ENCODE results near the gene HOXA7.

HOXA7 gene

DNA sequence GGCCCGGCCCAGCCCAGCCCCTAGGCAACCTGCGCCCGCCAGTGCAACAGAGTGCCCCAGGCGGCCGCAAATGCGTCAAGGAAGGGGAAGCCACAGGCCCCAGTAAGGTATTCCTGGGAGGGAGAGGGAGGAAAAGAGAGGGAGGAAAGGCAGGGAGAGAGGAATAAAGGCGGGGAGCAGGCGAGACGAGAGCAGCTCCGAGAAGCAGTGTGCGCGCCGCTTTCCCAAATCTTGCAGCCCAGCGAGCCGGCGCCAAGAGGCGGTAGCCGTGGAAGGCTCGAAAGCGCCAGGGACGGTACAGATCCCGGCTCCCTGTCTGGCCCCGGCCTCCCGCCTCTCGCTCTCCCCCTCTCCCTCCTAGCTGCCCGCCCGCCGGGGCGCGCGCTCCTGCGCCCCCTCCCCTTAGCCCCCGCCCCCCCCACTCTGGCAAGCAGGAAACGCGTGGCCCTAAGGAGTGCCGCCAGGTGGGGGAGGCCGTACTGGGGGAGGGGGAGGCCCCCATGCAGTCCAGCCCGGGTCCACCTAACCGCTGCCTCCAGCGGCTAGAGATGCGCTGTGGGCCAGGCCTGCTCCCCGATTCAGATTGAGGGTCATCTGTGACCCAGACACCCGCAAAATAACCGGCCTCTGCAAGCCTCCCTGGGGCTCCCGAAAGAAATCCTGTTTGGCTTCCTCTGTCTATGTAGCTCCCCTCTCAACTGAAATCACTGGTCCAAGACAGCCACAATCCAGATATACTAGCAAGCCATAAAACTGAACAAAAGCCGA, 13.4 kb upstream of the HOXA7 start:
- DNase-seq: no peak

- no peak for DNase-seq
Measured at GRCh38 chr7:27168265-27168947, 11.9 kb upstream of the HOXA7 start.

- no peak for DNase-seq
Measured at GRCh38 chr7:27167916-27168264, 11.4 kb upstream of the HOXA7 start.

DNA sequence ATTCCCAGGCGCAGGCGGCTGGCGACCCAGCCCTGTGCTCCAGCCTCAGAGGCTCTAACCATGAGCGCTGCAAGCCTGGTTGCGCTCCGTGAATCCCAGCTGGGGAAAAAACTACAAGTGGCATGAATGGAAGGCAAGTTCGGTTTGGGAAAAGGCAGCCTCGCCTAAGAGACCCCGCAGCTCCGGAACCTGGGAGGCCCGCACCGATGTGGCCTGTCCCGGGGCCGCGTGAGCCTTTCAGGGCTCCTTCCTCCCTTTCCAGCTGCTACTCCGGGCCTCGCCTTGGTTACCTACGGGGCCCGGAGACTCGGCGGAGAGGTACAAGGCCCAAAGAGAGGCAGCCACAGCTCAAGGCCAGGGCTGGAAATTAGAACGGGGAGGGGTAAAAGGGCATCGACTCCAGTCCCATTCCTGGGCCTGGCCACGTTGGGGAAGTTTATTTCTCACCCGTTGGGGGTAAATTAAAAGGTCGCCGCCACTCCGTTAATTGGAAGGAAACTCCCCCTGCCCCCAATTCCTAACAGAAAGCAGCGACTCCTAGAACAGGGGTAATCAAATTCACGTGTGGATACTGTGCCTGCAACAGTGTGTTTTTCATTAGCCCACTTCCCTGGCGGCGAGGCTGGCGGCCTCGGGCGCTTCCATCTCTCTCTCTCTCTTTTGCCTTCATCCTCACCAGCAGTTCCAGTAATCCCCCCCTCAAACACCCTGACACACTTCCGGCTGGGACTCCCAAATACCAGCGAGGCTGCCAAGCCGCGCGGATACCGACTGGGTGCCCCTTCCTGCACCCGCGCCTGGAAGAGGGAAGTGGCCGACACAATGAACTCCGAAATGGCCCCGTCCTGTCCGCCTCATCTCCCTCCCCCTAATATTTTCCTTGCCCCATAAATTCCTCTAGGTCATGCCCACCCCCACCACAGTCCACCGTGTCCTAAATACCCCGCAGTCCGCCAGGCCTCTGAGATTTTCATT, 10.3 kb upstream of the HOXA7 start:
- DNase-seq: no peak

DNA sequence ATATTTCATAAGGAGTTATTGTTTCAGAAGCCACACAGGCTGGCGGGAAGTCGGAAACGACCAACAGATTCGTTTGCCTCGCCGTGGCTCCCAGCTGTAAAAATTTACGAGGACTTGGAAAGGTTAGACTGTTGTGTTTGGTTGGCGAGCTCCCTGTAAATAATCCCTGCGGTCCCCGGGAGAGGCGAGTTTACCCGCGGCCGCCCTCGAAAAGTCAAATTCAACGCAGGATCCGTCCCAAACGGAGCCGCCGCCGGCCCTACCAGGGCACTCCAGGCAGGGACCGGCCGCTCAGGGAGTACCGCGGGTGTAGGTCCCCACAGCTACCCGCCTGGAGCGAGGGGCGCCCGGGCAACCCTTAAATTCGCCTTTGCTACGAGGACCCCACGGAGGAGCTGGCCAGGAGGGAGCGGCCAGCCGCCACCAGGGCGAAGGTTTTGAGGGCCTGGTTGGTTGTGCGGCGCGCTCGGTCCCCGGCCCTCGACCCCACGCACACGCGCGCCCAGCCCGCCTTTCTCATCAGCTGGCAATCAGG, 9.6 kb upstream of the HOXA7 start:
- no peak for DNase-seq

- no peak for DNase-seq
Measured at GRCh38 chr7:27165089-27165995, 8.9 kb upstream of the HOXA7 start, which contains the start of gene HOXA9. Gene HOXA9 (minus strand): TSS chr7:27165537. CDS start chr7:27165457, 80 bp downstream.

DNA sequence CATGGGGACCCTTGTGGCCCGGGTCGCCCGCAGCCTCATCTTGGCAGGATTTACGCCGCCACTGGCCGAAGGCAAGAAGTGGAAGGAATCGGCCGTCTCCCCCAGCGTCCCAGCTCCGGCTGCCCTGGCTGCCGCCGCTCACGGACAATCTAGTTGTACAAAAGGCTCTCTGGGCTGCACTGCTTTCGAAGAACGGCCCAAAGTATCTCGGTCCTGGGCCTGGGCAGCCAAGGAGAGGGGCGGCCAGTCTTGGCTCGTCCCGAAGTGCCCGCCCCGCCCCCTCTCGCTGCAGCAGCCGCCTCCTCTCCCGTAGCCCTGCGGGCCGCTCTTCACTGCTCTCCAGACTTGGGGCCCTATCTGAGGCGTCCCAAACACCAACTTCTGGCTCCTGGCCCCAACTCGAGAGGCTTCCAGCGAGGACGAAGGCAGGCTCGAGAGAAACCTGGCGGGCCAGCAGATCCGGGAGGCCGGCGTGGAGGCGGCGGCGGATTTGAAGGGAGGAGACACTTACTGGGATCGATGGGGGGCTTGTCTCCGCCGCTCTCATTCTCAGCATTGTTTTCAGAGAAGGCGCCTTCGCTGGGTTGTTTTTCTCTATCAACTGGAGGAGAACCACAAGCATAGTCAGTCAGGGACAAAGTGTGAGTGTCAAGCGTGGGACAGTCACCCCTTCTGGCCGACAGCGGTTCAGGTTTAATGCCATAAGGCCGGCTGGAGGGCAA, 8.1 kb upstream of the HOXA7 start:
- no peak for DNase-seq

DNA sequence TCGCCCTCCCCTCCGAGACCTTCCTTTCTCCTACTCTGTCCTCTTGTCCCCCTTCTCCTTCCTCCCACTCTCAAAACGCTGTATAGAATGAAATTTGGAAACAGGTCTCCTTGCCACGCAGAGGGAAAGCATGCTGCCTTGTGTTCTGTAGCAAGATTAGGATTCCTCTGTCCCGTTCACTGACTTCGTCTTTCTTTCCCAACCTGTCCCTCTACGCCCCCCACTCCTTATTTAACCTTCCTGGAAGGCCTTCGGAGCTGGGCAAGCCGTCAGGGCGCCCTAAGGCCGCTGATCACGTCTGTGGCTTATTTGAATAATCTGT, 7.5 kb upstream of the HOXA7 start:
- DNase-seq: no peak

- no peak for DNase-seq
Measured at GRCh38 chr7:27163288-27164044, 7.0 kb upstream of the HOXA7 start.

GRCh38 chr7:27162561-27163287, 6.2 kb upstream of the HOXA7 start:
- no peak for DNase-seq

DNA sequence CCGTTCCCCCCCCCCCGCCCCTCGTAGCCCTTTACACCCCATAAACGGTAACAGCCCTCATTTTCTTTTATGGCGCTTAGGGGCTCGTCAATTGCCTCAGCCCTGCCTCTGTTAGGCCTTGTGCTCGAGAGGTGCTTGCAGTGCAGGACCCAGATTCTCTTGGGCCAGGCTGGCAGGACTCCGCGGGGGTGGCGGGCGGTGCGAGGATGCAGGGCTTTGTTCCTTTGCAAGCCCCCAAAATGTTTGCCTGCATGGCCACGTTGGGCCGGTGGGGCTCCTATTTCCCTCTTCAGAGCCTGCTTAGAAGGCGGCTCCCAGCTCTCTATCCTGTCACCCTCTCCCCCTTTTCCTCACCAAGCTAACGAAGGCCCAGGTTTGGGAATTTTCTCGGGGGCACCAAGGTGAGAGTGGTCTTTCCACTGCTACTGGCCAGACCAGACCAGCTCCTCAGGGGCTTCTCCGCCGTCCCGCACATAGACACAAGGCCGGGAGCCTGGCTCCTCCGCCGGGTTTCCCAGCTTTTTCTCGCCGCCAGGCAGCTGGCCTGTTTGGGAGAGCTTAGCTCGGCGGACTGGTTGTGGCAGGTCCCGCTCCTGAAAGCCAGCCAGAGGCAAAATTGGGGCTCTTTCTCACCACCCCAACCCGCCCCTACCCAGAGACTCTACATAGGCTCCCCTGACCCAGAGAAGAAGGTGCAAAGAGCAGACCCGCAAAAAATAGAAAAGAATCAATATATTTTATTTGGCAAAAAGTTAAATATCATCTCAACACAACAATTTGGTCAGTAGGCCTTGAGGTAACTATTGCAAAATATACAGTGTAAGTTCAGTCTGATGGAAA, 5.5 kb upstream of the HOXA7 start:
- DNase-seq: no peak

DNA sequence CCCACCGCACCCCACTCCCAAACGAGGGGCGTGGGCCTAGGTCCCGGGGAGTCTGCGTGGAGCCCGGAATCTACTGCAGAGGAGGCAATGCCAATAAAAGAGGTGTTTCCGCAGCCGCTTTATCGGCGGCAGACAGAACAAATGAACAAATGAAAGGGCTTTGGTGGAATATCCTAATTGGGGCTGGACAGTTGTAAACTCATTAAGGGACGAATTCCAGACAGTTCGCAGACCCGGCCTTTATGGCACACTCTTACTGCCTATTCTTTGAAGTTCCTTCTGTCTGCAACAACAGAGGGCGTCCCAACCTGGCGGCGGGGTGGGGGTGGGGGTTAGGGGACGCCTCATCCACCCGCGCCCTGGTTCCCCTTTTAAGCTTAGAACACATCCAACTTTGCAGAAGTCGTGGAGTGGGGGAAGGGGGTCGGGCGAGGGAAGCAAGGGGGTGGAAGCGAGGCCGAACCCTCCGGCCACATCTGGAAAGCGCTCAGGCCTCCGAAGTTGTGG, 4.8 kb upstream of the HOXA7 start:
- no peak for DNase-seq

DNA sequence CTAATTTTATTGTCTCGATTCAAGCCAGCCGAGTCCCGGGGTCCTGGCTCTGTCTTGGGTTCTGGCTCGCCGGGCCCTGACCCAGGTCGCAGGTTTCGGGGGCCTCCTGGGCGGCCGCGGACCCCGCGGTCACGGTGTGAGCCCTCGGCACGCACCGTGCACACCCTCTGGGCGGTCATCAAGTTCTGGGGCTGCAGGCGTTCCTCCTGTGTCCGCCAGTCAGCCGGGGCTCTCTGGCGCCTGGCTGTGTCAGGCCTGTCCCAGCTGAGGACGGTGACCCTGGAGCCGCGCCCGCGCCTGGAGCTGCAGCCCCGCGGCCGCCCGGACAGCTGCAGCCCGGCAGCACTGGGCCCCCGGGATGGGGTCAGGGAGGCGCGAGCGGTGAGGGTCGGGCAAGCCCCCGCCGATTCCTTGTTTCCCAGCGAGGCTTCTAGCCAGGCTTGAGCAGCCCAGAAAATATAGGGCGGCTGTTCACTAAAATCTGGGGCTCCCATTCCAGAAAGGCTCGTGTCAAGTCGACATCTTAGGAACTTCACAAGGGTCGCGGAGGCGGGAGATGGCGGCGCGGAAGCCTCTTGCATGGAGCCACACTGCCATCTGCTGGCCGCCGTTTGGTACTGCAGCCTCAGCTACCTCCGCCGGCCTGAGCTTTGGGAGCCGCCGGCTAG, 4.2 kb upstream of the HOXA7 start:
- DNase-seq: peak; percentile 87

DNA sequence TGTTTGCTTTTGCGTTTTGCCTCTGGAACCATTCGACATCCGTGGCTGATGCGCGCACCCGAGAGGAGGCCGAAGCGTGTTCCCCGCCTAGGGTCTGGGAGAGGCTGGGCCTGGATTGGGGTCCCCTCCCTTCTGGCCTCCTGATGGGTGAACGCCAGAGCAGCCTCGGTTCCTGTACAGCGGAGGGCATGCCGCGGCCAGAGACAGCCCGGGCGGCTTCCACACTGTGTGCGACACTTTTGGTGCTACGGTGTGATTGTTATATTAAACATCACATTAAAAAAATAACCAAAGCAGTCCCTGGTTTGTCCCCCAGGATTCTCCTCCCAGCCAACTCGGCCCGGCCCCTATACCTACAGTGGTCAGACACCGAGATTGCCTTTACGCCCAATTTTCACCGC, 3.7 kb upstream of the HOXA7 start:
- DNase-seq: no peak

- no peak for DNase-seq
Measured at GRCh38 chr7:27159266-27160144, 3.0 kb upstream of the HOXA7 start.

DNA sequence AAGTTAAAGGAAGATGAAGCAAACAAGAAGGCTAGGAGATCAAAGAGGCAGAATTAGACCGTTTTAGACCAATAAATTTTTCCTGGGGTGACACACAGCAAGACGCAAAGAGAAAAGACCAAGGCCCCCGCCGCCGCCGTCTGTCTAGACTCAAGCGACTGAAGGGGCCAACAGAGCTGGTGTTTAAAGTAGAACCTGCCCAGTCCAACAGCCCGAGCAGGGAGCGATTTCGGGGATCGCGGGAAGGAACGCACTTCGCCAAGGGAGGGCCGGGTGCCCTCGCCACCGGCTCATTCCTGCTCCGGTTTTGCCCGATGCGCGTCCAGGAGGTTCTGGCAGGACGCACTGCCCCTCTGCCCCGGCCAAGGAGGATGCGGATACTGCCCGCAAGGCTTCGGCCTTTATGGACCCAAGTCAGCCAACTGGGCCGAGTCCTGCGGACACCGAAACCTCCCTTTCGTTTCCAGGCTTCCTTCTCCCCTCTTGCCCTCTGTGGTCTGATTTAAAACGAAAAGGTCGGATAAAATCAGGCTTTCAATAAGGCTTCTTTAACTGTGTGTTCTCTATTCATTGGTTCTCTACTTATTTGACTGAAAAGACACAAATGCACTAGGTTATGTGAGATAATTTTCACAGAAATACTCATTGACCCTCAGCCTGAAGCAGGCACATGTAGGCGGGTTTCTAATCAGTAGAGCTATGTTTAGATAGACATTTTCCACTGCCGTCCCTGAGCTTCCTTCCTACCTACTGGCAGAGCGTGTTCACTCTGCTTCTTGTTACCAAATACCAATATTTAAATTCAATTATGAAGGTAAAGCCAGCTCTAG, 2.2 kb upstream of the HOXA7 start:
- DNase-seq: no peak

Data from activated CD4-positive, alpha-beta T cell treated with anti-CD3 and anti-CD28 coated beads, Interleukin-2, amount 50 U/mL, for 1 hour (primary cell).